Adrenal gland (tissue), 5 donors: ENCODE measurements around the gene GALNTL6.

Source experiments
- POLR2A ChIP-seq, 2 donors: fragments of 450-650 bp; IDR thresholded peaks; one replicate each; pipeline ENCODE4 v1.6.1; 2017; ENCODE audit warnings: antibody characterized with exemption in 2 of 2, mild to moderate bottlenecking in 2 of 2, moderate library complexity in 1 of 2
- TF ChIP-seq, protein P1 (sequence below), 6 experiments: fragments of 450-650 bp in 4 of 6; fragments of 200-600 bp in 2 of 6; sonication (generic) in 1 of 6; IDR thresholded peaks; 1 replicate in 5 of 6; 2 replicates in 1 of 6; pipeline versions ENCODE4 v1.5.1 to v1.8.0; 2016 to 2021; ENCODE audit warnings: antibody characterized with exemption in 6 of 6, mild to moderate bottlenecking in 2 of 6, moderate library complexity in 1 of 6
- donor health status: DM: no; HTN: no; CAD: no.

DNA sequence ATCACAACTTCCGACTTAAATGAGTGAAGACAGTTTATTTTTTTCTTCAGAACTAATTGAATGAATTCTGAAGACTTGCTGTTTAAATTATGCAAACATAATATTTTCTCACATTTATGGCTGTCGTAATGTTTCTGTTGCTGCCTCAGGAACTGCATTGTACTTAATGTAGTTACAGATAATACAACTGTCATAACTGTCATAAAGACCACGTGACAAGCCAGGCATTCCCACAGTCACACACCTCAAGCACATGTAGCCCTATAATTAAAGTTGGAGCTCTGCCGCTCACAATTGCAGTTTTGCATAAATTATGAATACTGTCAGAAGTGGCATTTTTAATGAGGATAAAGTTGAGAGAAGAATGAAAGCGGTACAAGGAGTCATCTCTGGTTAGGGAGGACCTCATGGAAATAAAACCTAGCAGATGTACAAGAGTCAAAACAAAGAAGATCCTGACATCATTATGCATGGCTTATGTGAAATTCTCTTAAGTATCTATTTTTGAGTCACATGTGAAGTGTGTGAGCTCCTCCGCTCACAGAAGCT lies 38.5 kb upstream of the GALNTL6 start:
- TF ChIP-seq, protein P1, sequence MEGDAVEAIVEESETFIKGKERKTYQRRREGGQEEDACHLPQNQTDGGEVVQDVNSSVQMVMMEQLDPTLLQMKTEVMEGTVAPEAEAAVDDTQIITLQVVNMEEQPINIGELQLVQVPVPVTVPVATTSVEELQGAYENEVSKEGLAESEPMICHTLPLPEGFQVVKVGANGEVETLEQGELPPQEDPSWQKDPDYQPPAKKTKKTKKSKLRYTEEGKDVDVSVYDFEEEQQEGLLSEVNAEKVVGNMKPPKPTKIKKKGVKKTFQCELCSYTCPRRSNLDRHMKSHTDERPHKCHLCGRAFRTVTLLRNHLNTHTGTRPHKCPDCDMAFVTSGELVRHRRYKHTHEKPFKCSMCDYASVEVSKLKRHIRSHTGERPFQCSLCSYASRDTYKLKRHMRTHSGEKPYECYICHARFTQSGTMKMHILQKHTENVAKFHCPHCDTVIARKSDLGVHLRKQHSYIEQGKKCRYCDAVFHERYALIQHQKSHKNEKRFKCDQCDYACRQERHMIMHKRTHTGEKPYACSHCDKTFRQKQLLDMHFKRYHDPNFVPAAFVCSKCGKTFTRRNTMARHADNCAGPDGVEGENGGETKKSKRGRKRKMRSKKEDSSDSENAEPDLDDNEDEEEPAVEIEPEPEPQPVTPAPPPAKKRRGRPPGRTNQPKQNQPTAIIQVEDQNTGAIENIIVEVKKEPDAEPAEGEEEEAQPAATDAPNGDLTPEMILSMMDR (IDR thresholded peaks at IDR 0.05): no peak
- TF ChIP-seq POLR2A (IDR thresholded peaks at IDR 0.05): no peak
